IMR-90 (cell line): ENCODE measurements around the gene FAM20C. TPM values are rescaled to one million over a fixed set of nuclear protein-coding genes. Genes with fewer than 3 reads are reported as not detected.

Experiments used
- ATAC-seq: fragments of 200-7000 bp; cut with Tn5 transposase; 2 replicates; pipeline ENCODE4 v1.9.1; 2020; ENCODE audit warnings: low read depth, mild to moderate bottlenecking, moderate library complexity
- BruUV-seq: library from RNA; stranded (reverse); fragments of 400-500 nt; replicated peaks from 2 replicates; lab custom pipeline; 2021; lab: Mats Ljungman, UMichigan
- CTCF ChIA-PET: fragments of 300-600 bp; formaldehyde crosslinking; extraction: SDS; loops from one replicate; lab custom pipeline; 2021; ENCODE audit warnings: antibody characterized with exemption; lab: Yijun Ruan, JAX
- POLR2A ChIA-PET: fragments of 300-600 bp; sonication (Branson Sonifier 250); formaldehyde crosslinking; loops from one replicate; lab custom pipeline; 2022; ENCODE audit warnings: antibody characterized with exemption; ENCODE audit not compliant: unreplicated experiment; lab: Charles Lee
- DNase-seq: peaks from one replicate; pipeline ENCODE4 v3.0.0; 2013
- H2AFZ ChIP-seq: replicated peaks from 2 replicates; pipeline ENCODE3; 2013; ENCODE audit warnings: low read length, mild to moderate bottlenecking; ENCODE audit not compliant: poor library complexity
- H2AK5ac ChIP-seq: 2 replicates; pipeline ENCODE4 v1.6.1; 2013; ENCODE audit warnings: low read depth, low read length, inconsistent platforms
- H2AK9ac ChIP-seq: replicated peaks from 2 replicates; pipeline ENCODE3; 2013; ENCODE audit warnings: mild to moderate bottlenecking, low read depth, low read length, moderate library complexity; ENCODE audit not compliant: poor library complexity
- H2BK120ac ChIP-seq: 2 replicates; pipeline ENCODE4 v1.6.1; 2013; ENCODE audit warnings: low read depth, low read length, inconsistent platforms
- H2BK15ac ChIP-seq: 3 replicates; pipeline ENCODE4 v1.6.1; 2013; ENCODE audit warnings: low read depth, low read length, inconsistent platforms
- H2BK20ac ChIP-seq: 2 replicates; pipeline ENCODE4 v1.6.1; 2013; ENCODE audit warnings: low read depth, mild to moderate bottlenecking, inconsistent platforms, low read length, moderate library complexity
- H2BK5ac ChIP-seq: 2 replicates; pipeline ENCODE4 v1.6.1; 2013; ENCODE audit warnings: mild to moderate bottlenecking, low read depth, low read length, inconsistent platforms; ENCODE audit not compliant: poor library complexity, severe bottlenecking
- H3K14ac ChIP-seq: replicated peaks from 2 replicates; pipeline ENCODE4 v1.6.1; 2013; ENCODE audit warnings: low read depth, low read length, inconsistent platforms
- H3K18ac ChIP-seq: 2 replicates; pipeline ENCODE4 v1.6.1; 2013; ENCODE audit warnings: low read depth, low read length, control low read depth
- H3K23ac ChIP-seq: 2 replicates; pipeline ENCODE4 v1.6.1; 2013; ENCODE audit warnings: low read depth, low read length, inconsistent platforms
- H3K27ac ChIP-seq: 2 replicates; pipeline ENCODE4 v1.5.1; 2013; ENCODE audit warnings: mild to moderate bottlenecking, control low read depth, low read length; ENCODE audit not compliant: insufficient read depth
- H3K27me3 ChIP-seq: 2 replicates; pipeline ENCODE4 v1.6.1; 2013; ENCODE audit warnings: low read length; ENCODE audit not compliant: control insufficient read depth, insufficient read depth
- H3K36me3 ChIP-seq: 2 replicates; pipeline ENCODE4 v1.6.1; 2013; ENCODE audit warnings: low read length, mixed read lengths; ENCODE audit not compliant: control insufficient read depth, insufficient read depth
- H3K4ac ChIP-seq: 2 replicates; pipeline ENCODE4 v1.6.1; 2013; ENCODE audit warnings: low read depth, low read length, inconsistent platforms
- H3K4me1 ChIP-seq: 2 replicates; pipeline ENCODE4 v1.6.1; 2013; ENCODE audit warnings: low read length, mixed read lengths; ENCODE audit not compliant: control insufficient read depth, insufficient read depth
- H3K4me2 ChIP-seq: 2 replicates; pipeline ENCODE4 v1.6.1; 2013; ENCODE audit warnings: low read depth, mild to moderate bottlenecking, control low read depth, low read length, moderate library complexity
- H3K4me3 ChIP-seq: 2 replicates; pipeline ENCODE4 v1.5.1; 2013; ENCODE audit warnings: low read depth, mild to moderate bottlenecking, control low read depth, low read length, moderate library complexity; ENCODE audit not compliant: insufficient read depth
- H3K56ac ChIP-seq: 2 replicates; pipeline ENCODE4 v1.6.1; 2013; ENCODE audit warnings: low read length, inconsistent platforms; ENCODE audit not compliant: insufficient read depth; ENCODE audit errors: extremely low read depth
- H3K79me1 ChIP-seq, 2 experiments: 2 replicates each; pipeline ENCODE4 v1.6.1; 2013; ENCODE audit warnings: low read length in 2 of 2, inconsistent platforms in 1 of 2, low read depth in 1 of 2
- H3K9ac ChIP-seq: 2 replicates; pipeline ENCODE4 v1.6.1; 2013; ENCODE audit warnings: low read depth, low read length, control low read depth
- H3K9me1 ChIP-seq: 2 replicates; pipeline ENCODE4 v1.6.1; 2013; ENCODE audit warnings: low read length, inconsistent platforms; ENCODE audit not compliant: insufficient read depth
- H3K9me3 ChIP-seq: 2 replicates; pipeline ENCODE4 v1.6.1; 2013; ENCODE audit warnings: low read length; ENCODE audit not compliant: control insufficient read depth, insufficient read depth
- H4K20me1 ChIP-seq: 2 replicates; pipeline ENCODE4 v1.6.1; 2013; ENCODE audit warnings: low read length, inconsistent platforms; ENCODE audit not compliant: insufficient read depth
- H4K5ac ChIP-seq: 2 replicates; pipeline ENCODE4 v1.6.1; 2013; ENCODE audit warnings: mild to moderate bottlenecking, low read depth, low read length, control low read depth
- H4K8ac ChIP-seq, 2 experiments: 2 replicates each; pipeline ENCODE4 v1.6.1; 2013; ENCODE audit warnings: low read depth in 2 of 2, low read length in 2 of 2, control low read depth in 1 of 2, inconsistent platforms in 1 of 2
- H4K91ac ChIP-seq: 2 replicates; pipeline ENCODE4 v1.6.1; 2013; ENCODE audit warnings: low read depth, low read length, inconsistent platforms; ENCODE audit not compliant: insufficient read depth
- BHLHE40 ChIP-seq: fragments of 150-350 bp; IDR thresholded peaks from 2 replicates; pipeline ENCODE4 v1.6.1; 2016; ENCODE audit warnings: mild to moderate bottlenecking, low read depth, low read length
- CEBPB ChIP-seq: IDR thresholded peaks from 2 replicates; pipeline ENCODE4 v1.6.1; 2012; ENCODE audit warnings: low read depth, low read length, improper control_type of control experiment
- CHD1 ChIP-seq: IDR thresholded peaks from 2 replicates; pipeline ENCODE4 v1.6.1; 2012; ENCODE audit warnings: low read depth, low read length, improper control_type of control experiment
- CTCF ChIP-seq: conservative IDR thresholded peaks from 2 replicates; pipeline ENCODE4 v1.5.1; 2012; ENCODE audit warnings: mild to moderate bottlenecking, low read depth, low read length, improper control_type of control experiment
- FOS ChIP-seq: fragments of 150-350 bp; IDR thresholded peaks from 2 replicates; pipeline ENCODE4 v1.6.1; 2016; ENCODE audit warnings: low read depth, low read length
- MAZ ChIP-seq: IDR thresholded peaks from 2 replicates; pipeline ENCODE4 v1.6.1; 2012; ENCODE audit warnings: low read depth, mild to moderate bottlenecking, low read length, improper control_type of control experiment, moderate library complexity, borderline replicate concordance
- MXI1 ChIP-seq: IDR thresholded peaks from 2 replicates; pipeline ENCODE4 v1.6.1; 2012; ENCODE audit warnings: low read depth, mild to moderate bottlenecking, low read length, moderate library complexity, borderline replicate concordance
- POLR2A ChIP-seq: IDR thresholded peaks from 2 replicates; pipeline ENCODE4 v1.6.1; 2012; ENCODE audit warnings: mild to moderate bottlenecking, low read depth, low read length
- RAD21 ChIP-seq: IDR thresholded peaks from 2 replicates; pipeline ENCODE4 v1.6.1; 2012; ENCODE audit warnings: low read length, improper control_type of control experiment
- RFX5 ChIP-seq: IDR thresholded peaks from 2 replicates; pipeline ENCODE4 v1.8.0; 2012; ENCODE audit warnings: low read depth, mild to moderate bottlenecking, low read length, moderate library complexity
- SMC3 ChIP-seq: fragments of 150-350 bp; IDR thresholded peaks from 2 replicates; pipeline ENCODE4 v1.6.1; 2016; ENCODE audit warnings: low read depth, mild to moderate bottlenecking, antibody characterized with exemption, low read length, moderate library complexity
- USF2 ChIP-seq: fragments of 150-350 bp; IDR thresholded peaks from 2 replicates; pipeline ENCODE4 v1.6.1; 2017; ENCODE audit warnings: mild to moderate bottlenecking, antibody characterized with exemption, low read length, low read depth
- WGBS, 2 experiments: methylation state at CpG; one replicate each; pipeline versions ENCODE4 v1.1.5 to v1.1.7; 2013; ENCODE audit warnings: missing lambda C conversion rate in 2 of 2; ENCODE audit not compliant: insufficient read length in 1 of 2; ENCODE audit errors: extremely low coverage in 2 of 2; 5-methylcytosine and 5-hydroxymethylcytosine counted together
- dilution Hi-C: fragments of 300-500 bp; cut with HindIII; formaldehyde crosslinking; loops from one replicate; pipeline ENCODE4 v1.14.3; 2018; ENCODE audit warnings: low sequenced_read_pairs; ENCODE audit not compliant: unreplicated experiment
- in situ Hi-C: fragments of 300-500 bp; cut with MboI; formaldehyde crosslinking; loops from 3 replicates; pipeline ENCODE4 v1.14.3; 2019; ENCODE audit warnings: low sequenced_read_pairs, inconsistent platforms, mixed read lengths
- intact Hi-C: fragments of 100-400 bp; cut with micrococcal nuclease; formaldehyde crosslinking; loops from 2 replicates; pipeline ENCODE4 v1.10.0; 2022
- polyA plus RNA-seq, 3 experiments: library from polyadenylated mRNA; depleted of rRNA; stranded (reverse); fragments of >200 nt; gene quantifications; 2 replicates each; pipeline ENCODE4 v1.2.3, GENCODE V29; 2012; ENCODE audit warnings: low replicate concordance in 1 of 3
- total RNA-seq: library from RNA; depleted of rRNA; stranded (reverse); fragments of >200 nt; gene quantifications from 2 replicates; pipeline ENCODE4 v1.2.3, GENCODE V29; 2012

Gene FAM20C
- total and polyA plus RNA-seq, 2 of the 4 experiments (the other 2 are of a cell fraction) = 7.7 to 36.6 TPM

- H2BK120ac ChIP-seq = peak overlapping the region; percentile 92
- H4K5ac ChIP-seq = peak overlapping the region; percentile 10
- H3K56ac ChIP-seq = peak overlapping the region; percentile 19; the same call in 1 of the 2 replicates
- peaks cover 20% of the 10 kb centered on the region for H3K36me3 ChIP-seq
- ChIA-PET POLR2A (interaction anchor here (0.6 to 1.5 kb wide), 6 partner anchors 11 to 67 kb away, joined by 3 to 6 read pairs (median 4); no protein-coding TSS in a partner anchor), CTCF (interaction anchor here (1.4 kb wide), 1 partner anchor 127 kb away, joined by 6 read pairs; no protein-coding TSS in a partner anchor)
- H2BK20ac ChIP-seq = peak overlapping the region; percentile 82
- ATAC-seq = peak; percentile 31
- H3K79me1 ChIP-seq = peaks cover 6 to 41% of the 10 kb centered on the region in 2 experiments; a peak in 3 of 4 replicates
- peak overlapping the region; percentile 61; the same call in 1 of the 3 replicates for H2BK15ac ChIP-seq
- H3K4ac ChIP-seq = peak overlapping the region; percentile 97
- peak overlapping the region; percentile 93 for H3K14ac ChIP-seq
- peak overlapping the region; percentile 69 for H3K4me2 ChIP-seq
- in situ Hi-C loops = no loop called here
- peak overlapping the region; percentile 3; the same call in 1 of the 2 replicates for H3K18ac ChIP-seq
- H3K23ac ChIP-seq = peak overlapping the region; percentile 95
- intact Hi-C loops = no loop called here
- peaks cover 33% of the 10 kb centered on the region for H4K20me1 ChIP-seq
- dilution Hi-C loops = no loop called here
- peak overlapping the region; percentile 69 for H2BK5ac ChIP-seq
- H4K8ac ChIP-seq = peak overlapping the region; percentile 10 to 81; a peak in 3 of 4 replicates
- peak; percentile 92 for DNase-seq
- H3K4me1 ChIP-seq = peaks cover 22% of the 10 kb centered on the region
- WGBS, 2 experiments = 0% methylated on average over 1 of the region's 34 CpGs; no CpG with 5 or more reads in 1 of the 2 experiments
- no peaks in the 10 kb centered on the region for H3K9me3 ChIP-seq
- H3K4me3 ChIP-seq = peak overlapping the region; percentile 78
- no TSS peak for BruUV-seq
- H3K27ac ChIP-seq = peak overlapping the region; percentile 49
- H3K9me1 ChIP-seq = peaks cover 16% of the 10 kb centered on the region
- peak overlapping the region; percentile 90 for H2AFZ ChIP-seq
- H3K9ac ChIP-seq = peak overlapping the region; percentile 38
- peak overlapping the region; percentile 99 for H2AK5ac ChIP-seq
- H4K91ac ChIP-seq = peak overlapping the region; percentile 67
- no peaks in the 10 kb centered on the region for H3K27me3 ChIP-seq
- H2AK9ac ChIP-seq = peak overlapping the region; percentile 99
- TF ChIP-seq CEBPB (peak; percentile 8; the same call in 1 of the 2 replicates), RAD21 (no peak; the same call in 1 of the 2 replicates), FOS (no peak), MXI1 (peak; percentile 66; the same call in 1 of the 2 replicates), USF2 (peak; percentile 22; the same call in 1 of the 2 replicates), CHD1 (0 out of 2 replicates have a peak, but pooled peaks have one; percentile 50), RFX5 (peak; percentile 29; the same call in 1 of the 2 replicates), SMC3 (peak; percentile 19; the same call in 1 of the 2 replicates), CTCF (0 out of 2 replicates have a peak, but pooled peaks have one; percentile 11), MAZ (no peak), BHLHE40 (peak; percentile 91), POLR2A (peak; percentile 76)
These were observed 1.0 kb upstream of the FAM20C start for GRCh38 chr7:191105-191980.
